Measurements from ENCODE around the gene PIK3R1.

The PIK3R1 gene

GRCh38 chr5:68240202-68240601 is 24.6 kb downstream of the PIK3R1 start:
- H3K36me3 ChIP-seq, result no peaks in the 10 kb centered on the region; the same call in 1 of the 2 replicates
- peaks cover 27% of the 10 kb centered on the region for H3K4me1 ChIP-seq
- no peak overlapping the region for H3K4me3 ChIP-seq (ENCODE audit: low read depth, low read length)
- no peaks in the 10 kb centered on the region for H3K9me3 ChIP-seq
- no peaks in the 10 kb centered on the region for H3K27me3 ChIP-seq
- no peak for DNase-seq
- TF ChIP-seq CTCF (IDR thresholded peaks at IDR 0.05; ENCODE audit: low read depth, low read length), result no peak

GRCh38 chr5:68240771-68241170 is 25.2 kb downstream of the PIK3R1 start:
- H3K27me3 ChIP-seq, result no peaks in the 10 kb centered on the region
- TF ChIP-seq CTCF (IDR thresholded peaks at IDR 0.05; ENCODE audit: low read depth, low read length), result no peak
- no peak overlapping the region for H3K4me3 ChIP-seq (ENCODE audit: low read depth, low read length)
- DNase-seq, result no peak
- peaks cover 27% of the 10 kb centered on the region for H3K4me1 ChIP-seq
- no peaks in the 10 kb centered on the region for H3K9me3 ChIP-seq
- H3K36me3 ChIP-seq, result no peaks in the 10 kb centered on the region; the same call in 1 of the 2 replicates

- Histone ChIP-seq H3K4me3 (ENCODE audit: low read depth, low read length) (no peak overlapping the region), H3K27me3 (no peaks in the 10 kb centered on the region), H3K36me3 (no peaks in the 10 kb centered on the region), H3K4me1 (peaks cover 26% of the 10 kb centered on the region), H3K9me3 (no peaks in the 10 kb centered on the region)
- DNase-seq, result no peak
- TF ChIP-seq CTCF (IDR thresholded peaks at IDR 0.05; ENCODE audit: low read depth, low read length), result no peak
Measured at GRCh38 chr5:68242743-68243142, 27.2 kb downstream of the PIK3R1 start.

- Histone ChIP-seq H3K9me3 (no peaks in the 10 kb centered on the region), H3K27me3 (no peaks in the 10 kb centered on the region), H3K4me1 (peaks cover 21% of the 10 kb centered on the region), H3K4me3 (ENCODE audit: low read depth, low read length) (no peak overlapping the region), H3K36me3 (no peaks in the 10 kb centered on the region)
- DNase-seq, result no peak
- no peak for TF ChIP-seq CTCF (IDR thresholded peaks at IDR 0.05; ENCODE audit: low read depth, low read length)
Measured at GRCh38 chr5:68243251-68243650, 27.7 kb downstream of the PIK3R1 start.

GRCh38 chr5:68243681-68244080 is 28.1 kb downstream of the PIK3R1 start:
- H3K9me3 ChIP-seq, result no peaks in the 10 kb centered on the region
- H3K27me3 ChIP-seq, result no peaks in the 10 kb centered on the region
- H3K4me1 ChIP-seq, result peaks cover 16% of the 10 kb centered on the region
- TF ChIP-seq CTCF (IDR thresholded peaks at IDR 0.05; ENCODE audit: low read depth, low read length), result no peak
- DNase-seq, result no peak
- H3K4me3 ChIP-seq (ENCODE audit: low read depth, low read length), result no peak overlapping the region
- no peaks in the 10 kb centered on the region for H3K36me3 ChIP-seq

GRCh38 chr5:68245319-68245718 is 29.8 kb downstream of the PIK3R1 start:
- no peak for TF ChIP-seq CTCF (IDR thresholded peaks at IDR 0.05; ENCODE audit: low read depth, low read length)
- H3K4me1 ChIP-seq, result peaks cover 11% of the 10 kb centered on the region
- no peak for DNase-seq
- H3K27me3 ChIP-seq, result no peaks in the 10 kb centered on the region
- no peaks in the 10 kb centered on the region for H3K9me3 ChIP-seq
- H3K36me3 ChIP-seq, result no peaks in the 10 kb centered on the region
- no peak overlapping the region for H3K4me3 ChIP-seq (ENCODE audit: low read depth, low read length)
